Mucosa of stomach (tissue), 1 donor: ENCODE data around the gene IFIH1.

Source experiments
- H3K27me3 ChIP-seq: one replicate; pipeline ENCODE4 v1.7.0; 2013; ENCODE audit warnings: mild to moderate bottlenecking, low read length; ENCODE audit not compliant: control insufficient read depth, insufficient read depth
- H3K36me3 ChIP-seq: one replicate; pipeline ENCODE4 v1.7.0; 2013; ENCODE audit warnings: low read length; ENCODE audit not compliant: control insufficient read depth, insufficient read depth
- H3K4me1 ChIP-seq: one replicate; pipeline ENCODE4 v1.7.0; 2013; ENCODE audit warnings: mild to moderate bottlenecking, low read length; ENCODE audit not compliant: control insufficient read depth, insufficient read depth
- H3K4me3 ChIP-seq: one replicate; pipeline ENCODE4 v1.7.0; 2013; ENCODE audit warnings: low read length
- H3K9ac ChIP-seq: one replicate; pipeline ENCODE4 v1.7.0; 2013; ENCODE audit warnings: mild to moderate bottlenecking, low read length, moderate library complexity
- H3K9me3 ChIP-seq: one replicate; pipeline ENCODE4 v1.7.0; 2013; ENCODE audit warnings: mild to moderate bottlenecking, low read length, moderate library complexity; ENCODE audit not compliant: control insufficient read depth
- donor health status: Pancreatic carcinoma.

Gene IFIH1

GRCh38 chr2:162245061-162245460 is 73.4 kb downstream of the IFIH1 start:
- Histone ChIP-seq H3K4me1 (no peaks in the 10 kb centered on the region), H3K9me3 (no peaks in the 10 kb centered on the region), H3K9ac (no peak overlapping the region), H3K36me3 (no peaks in the 10 kb centered on the region), H3K27me3 (no peaks in the 10 kb centered on the region), H3K4me3 (no peak overlapping the region)

GRCh38 chr2:162244541-162245031 is 73.9 kb downstream of the IFIH1 start:
- Histone ChIP-seq H3K9me3 (no peaks in the 10 kb centered on the region), H3K4me3 (no peak overlapping the region), H3K4me1 (no peaks in the 10 kb centered on the region), H3K9ac (no peak overlapping the region), H3K36me3 (no peaks in the 10 kb centered on the region), H3K27me3 (no peaks in the 10 kb centered on the region)

DNA sequence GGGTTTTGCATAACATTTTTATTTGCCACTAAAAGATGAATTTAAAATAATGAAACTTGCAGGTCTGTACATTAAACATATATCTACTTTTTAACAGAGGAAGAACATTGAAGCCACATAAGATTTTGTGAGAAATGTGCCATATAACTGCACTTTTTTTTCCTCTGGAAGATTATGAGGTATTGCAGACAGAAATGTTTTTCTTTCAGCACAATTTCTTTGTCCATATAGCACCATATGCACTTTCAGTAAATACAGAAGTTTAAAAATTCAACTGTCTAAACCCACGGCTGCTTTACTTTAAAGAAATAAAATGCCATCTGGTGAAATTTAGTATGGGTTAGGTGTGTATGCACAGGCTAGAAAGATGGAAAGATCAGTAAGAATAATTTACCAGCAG is 74.8 kb downstream of the IFIH1 start:
- H3K36me3 ChIP-seq = no peaks in the 10 kb centered on the region
- no peak overlapping the region for H3K4me3 ChIP-seq
- H3K9ac ChIP-seq = no peak overlapping the region
- H3K27me3 ChIP-seq = no peaks in the 10 kb centered on the region
- no peaks in the 10 kb centered on the region for H3K4me1 ChIP-seq
- H3K9me3 ChIP-seq = no peaks in the 10 kb centered on the region

DNA sequence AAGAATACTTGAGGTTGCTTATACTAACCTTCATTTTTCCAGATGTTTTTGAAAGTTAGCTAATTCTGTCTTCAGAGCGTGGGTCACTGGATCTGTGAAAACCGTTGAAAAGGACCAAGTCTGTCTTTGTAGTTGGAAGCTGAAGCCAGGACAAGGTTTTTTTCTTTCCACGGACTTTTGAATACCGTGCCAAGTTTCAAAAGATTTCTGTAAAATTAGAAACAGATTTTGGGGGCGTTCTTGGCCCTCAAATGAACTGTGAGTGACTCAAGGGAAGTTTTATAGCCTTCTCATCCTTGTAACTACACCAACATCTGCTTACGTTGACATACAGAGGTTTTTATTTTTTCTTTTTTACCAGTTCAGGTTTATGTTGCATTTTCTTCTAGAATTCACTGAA is 75.2 kb downstream of the IFIH1 start, which contains the start of gene FAP:
Gene FAP (minus strand): TSS at position 152 of the 400 bp plus-strand sequence. CDS start 118 bp downstream, at position 34.
- no peak within 1 kb of the TSS for H3K9ac ChIP-seq
- H3K36me3 ChIP-seq = no peaks in the 10 kb centered on the region
- no peaks in the 10 kb centered on the region for H3K27me3 ChIP-seq
- no peaks in the 10 kb centered on the region for H3K9me3 ChIP-seq
- H3K4me3 ChIP-seq = no peak within 1 kb of the TSS
- H3K4me1 ChIP-seq = no peaks in the 10 kb centered on the region

DNA sequence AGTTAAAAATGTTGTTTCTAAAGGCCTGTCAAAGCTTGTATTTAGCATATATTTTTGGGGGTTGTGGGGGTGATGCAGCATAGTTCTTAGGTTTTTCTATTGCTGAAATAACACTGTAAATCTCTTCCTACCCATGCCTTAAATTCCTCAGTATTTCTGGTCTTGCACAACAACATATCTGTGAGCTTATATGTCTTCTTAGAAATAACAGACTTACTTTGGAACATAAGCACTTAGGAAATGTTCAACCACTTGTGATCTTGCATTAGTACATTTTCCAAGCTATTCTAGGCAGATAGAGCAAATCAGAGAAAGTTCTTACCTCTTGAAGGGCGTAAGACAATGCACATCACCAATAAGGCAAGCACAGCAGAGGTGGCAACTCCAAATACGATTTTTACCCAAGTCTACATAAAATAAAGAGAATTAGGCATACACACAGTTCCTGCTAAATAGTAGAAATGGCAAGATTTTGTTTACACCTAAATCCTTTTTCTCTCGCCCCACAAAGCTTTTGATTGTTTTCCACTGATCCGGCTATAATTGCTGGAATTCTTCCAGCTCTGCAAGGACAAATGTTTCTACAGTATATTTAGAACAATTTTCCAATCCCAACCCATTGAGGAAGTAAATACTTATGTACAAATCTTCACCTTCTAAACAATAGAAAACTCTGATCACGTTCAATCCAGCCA is 75.8 kb downstream of the IFIH1 start:
- Histone ChIP-seq H3K4me1 (no peaks in the 10 kb centered on the region), H3K9me3 (no peaks in the 10 kb centered on the region), H3K27me3 (no peaks in the 10 kb centered on the region), H3K36me3 (no peaks in the 10 kb centered on the region), H3K4me3 (no peak overlapping the region), H3K9ac (no peak overlapping the region)

DNA sequence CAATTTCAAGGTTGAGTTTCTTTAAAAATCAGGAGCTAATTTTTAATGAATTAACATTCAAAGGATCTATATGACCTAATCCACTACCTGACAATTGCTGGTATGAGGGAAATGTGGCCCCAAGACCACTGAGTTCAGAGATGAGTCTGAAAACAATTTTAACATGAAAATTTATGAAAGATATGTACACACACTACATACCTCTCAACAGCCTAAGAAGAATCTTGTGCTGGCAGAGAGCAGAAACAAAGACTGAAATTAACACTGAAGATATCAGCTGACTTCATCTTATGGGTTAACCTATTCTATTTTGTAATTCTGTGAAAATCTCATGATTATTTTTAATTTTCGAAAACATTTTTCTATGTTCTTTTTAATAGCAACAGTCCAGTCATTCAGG is 76.9 kb downstream of the IFIH1 start:
- Histone ChIP-seq H3K36me3 (no peaks in the 10 kb centered on the region), H3K27me3 (no peaks in the 10 kb centered on the region), H3K4me3 (no peak overlapping the region), H3K9ac (no peak overlapping the region), H3K9me3 (no peaks in the 10 kb centered on the region), H3K4me1 (no peaks in the 10 kb centered on the region)

DNA sequence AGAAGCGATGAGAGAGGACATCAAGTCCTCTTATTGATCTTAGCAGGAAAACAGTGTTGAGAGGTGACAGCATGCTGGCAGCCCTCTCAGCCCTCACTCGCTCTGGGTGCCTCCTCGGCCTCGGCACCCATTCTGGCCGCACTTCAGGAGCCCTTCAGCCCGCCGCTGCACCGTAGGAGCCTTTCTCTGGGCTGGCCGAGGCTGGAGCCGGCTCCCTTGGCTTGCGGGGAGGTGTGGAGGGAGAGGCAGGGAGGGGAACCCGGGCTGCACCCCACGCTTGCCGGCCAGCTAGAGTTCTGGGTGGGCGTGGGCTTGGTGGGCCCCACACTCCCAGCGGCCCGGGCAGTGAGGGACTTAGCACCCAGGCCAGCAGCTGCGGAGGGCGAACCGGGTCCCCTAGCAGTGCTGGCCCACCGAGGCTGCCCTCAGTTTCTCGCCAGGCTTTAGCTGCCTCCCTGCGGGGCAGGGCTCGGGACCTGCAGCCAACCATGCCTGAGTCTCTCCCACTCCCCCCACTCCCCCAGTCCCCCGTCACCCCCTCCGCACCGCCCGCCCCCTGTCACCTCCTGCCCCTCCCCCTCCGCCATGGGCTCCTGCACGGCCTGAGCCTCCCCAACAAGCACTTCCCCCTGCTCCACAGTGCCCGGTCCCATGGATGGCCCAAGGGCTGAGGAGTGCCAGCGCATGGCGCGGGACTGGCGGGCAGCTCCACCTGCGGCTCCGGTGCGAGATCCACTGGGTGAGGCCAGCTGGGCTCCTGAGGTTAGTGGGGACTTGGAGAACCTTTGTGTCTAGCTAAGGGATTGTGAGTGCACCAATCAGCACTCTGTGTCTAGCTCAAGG is 83.6 kb downstream of the IFIH1 start:
- H3K27me3 ChIP-seq = no peaks in the 10 kb centered on the region
- no peak overlapping the region for H3K4me3 ChIP-seq
- no peaks in the 10 kb centered on the region for H3K4me1 ChIP-seq
- H3K9ac ChIP-seq = no peak overlapping the region
- H3K9me3 ChIP-seq = no peaks in the 10 kb centered on the region
- H3K36me3 ChIP-seq = no peaks in the 10 kb centered on the region

GRCh38 chr2:162233197-162233596 is 85.3 kb downstream of the IFIH1 start:
- Histone ChIP-seq H3K36me3 (no peaks in the 10 kb centered on the region), H3K9ac (no peak overlapping the region)

GRCh38 chr2:162232671-162233070 is 85.8 kb downstream of the IFIH1 start:
- no peak overlapping the region for H3K9ac ChIP-seq
- H3K36me3 ChIP-seq = no peaks in the 10 kb centered on the region
- H3K4me1 ChIP-seq = no peaks in the 10 kb centered on the region
- H3K27me3 ChIP-seq = no peaks in the 10 kb centered on the region
- no peaks in the 10 kb centered on the region for H3K9me3 ChIP-seq
- H3K4me3 ChIP-seq = no peak overlapping the region

More at GRCh38 chr2:162233197-162233596, 85.3 kb downstream of the IFIH1 start:
- H3K9me3 ChIP-seq = no peaks in the 10 kb centered on the region
- no peaks in the 10 kb centered on the region for H3K27me3 ChIP-seq
- no peak overlapping the region for H3K4me3 ChIP-seq
- H3K4me1 ChIP-seq = no peaks in the 10 kb centered on the region

- Histone ChIP-seq H3K27me3 (no peaks in the 10 kb centered on the region), H3K9ac (no peak overlapping the region), H3K9me3 (no peaks in the 10 kb centered on the region), H3K4me3 (no peak overlapping the region), H3K4me1 (no peaks in the 10 kb centered on the region), H3K36me3 (no peaks in the 10 kb centered on the region)
These were observed 86.5 kb downstream of the IFIH1 start for GRCh38 chr2:162232027-162232426.

DNA sequence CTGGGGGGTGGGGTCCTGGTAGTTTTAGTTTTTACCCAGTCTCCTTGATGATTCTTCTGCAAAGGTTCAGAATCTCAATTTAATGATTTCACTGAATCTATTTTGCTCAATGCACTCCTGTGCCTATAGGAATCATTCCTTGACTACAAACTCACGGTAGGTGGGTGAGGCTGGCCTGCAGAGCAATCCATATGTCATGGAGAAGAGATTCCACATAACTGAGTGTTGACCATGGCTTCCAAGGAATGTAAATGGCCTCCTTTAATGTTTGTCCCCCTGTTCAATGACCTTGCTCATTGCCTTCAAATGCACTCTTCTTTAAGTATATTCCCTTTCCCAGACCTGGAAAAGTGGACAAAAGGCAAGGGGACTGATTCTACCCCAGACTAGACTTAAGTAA is 87.7 kb downstream of the IFIH1 start:
- H3K9ac ChIP-seq = no peak overlapping the region
- H3K36me3 ChIP-seq = no peaks in the 10 kb centered on the region
- H3K27me3 ChIP-seq = no peaks in the 10 kb centered on the region
- no peaks in the 10 kb centered on the region for H3K9me3 ChIP-seq
- H3K4me1 ChIP-seq = no peaks in the 10 kb centered on the region
- H3K4me3 ChIP-seq = no peak overlapping the region

DNA sequence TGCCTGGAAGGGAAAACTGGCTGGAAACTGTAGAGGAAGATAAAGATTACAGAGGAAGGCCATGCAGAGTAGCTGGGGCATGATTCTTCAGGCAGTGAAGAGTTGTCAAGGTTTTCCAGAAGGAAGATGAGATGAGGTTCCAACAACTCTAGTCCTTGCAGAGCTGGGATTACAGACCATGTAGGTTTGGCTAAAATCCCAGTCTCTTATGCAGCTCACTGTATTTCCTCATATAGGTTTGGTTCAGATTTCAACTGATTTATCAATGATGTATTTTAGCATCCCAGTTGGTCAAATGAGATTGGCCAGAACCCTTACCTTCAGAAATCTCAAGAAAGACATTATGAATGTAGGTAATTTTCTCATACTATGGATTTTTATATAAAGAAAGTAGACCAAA is 91.6 kb downstream of the IFIH1 start:
- H3K27me3 ChIP-seq = no peaks in the 10 kb centered on the region
- H3K9ac ChIP-seq = no peak overlapping the region
- no peaks in the 10 kb centered on the region for H3K36me3 ChIP-seq
- H3K4me1 ChIP-seq = no peaks in the 10 kb centered on the region
- no peak overlapping the region for H3K4me3 ChIP-seq
- no peaks in the 10 kb centered on the region for H3K9me3 ChIP-seq
